ENCODE measurements around the gene TRAF3.

Gene TRAF3

GRCh38 chr14:102867826-102868580 is 90.8 kb downstream of the TRAF3 start:
- in situ Hi-C loops (cut with HindIII; ENCODE audit: low sequenced_read_pairs) = no loop called here
- TF ChIP-seq CTCF (IDR thresholded peaks at IDR 0.05; ENCODE audit: low read depth, low read length) = no peak

GRCh38 chr14:102868956-102869547 is 91.8 kb downstream of the TRAF3 start:
- DNase-seq (ENCODE audit: low read depth, low spot score) = no peak
- H3K4me3 ChIP-seq (ENCODE audit: low read depth, low read length) = no peak overlapping the region
- TF ChIP-seq CTCF (IDR thresholded peaks at IDR 0.05; ENCODE audit: low read depth, low read length) = no peak
- in situ Hi-C loops (cut with HindIII; ENCODE audit: low sequenced_read_pairs) = no loop called here

More at GRCh38 chr14:102867826-102868580, 90.8 kb downstream of the TRAF3 start:
- no peak for DNase-seq (ENCODE audit: low read depth, low spot score)
- no peak overlapping the region for H3K4me3 ChIP-seq (ENCODE audit: low read depth, low read length)

- H3K4me3 ChIP-seq (ENCODE audit: low read depth, low read length) = no peak overlapping the region
- in situ Hi-C loops (cut with HindIII; ENCODE audit: low sequenced_read_pairs) = no loop called here
- no peak for TF ChIP-seq CTCF (IDR thresholded peaks at IDR 0.05; ENCODE audit: low read depth, low read length)
- DNase-seq (ENCODE audit: low read depth, low spot score) = no peak
Observed at GRCh38 chr14:102870246-102870645, 93.0 kb downstream of the TRAF3 start.

- no peak overlapping the region for H3K4me3 ChIP-seq (ENCODE audit: low read depth, low read length)
- in situ Hi-C loops (cut with HindIII; ENCODE audit: low sequenced_read_pairs) = no loop called here
- TF ChIP-seq CTCF (IDR thresholded peaks at IDR 0.05; ENCODE audit: low read depth, low read length) = no peak
- no peak for DNase-seq (ENCODE audit: low read depth, low spot score)
Observed at GRCh38 chr14:102870994-102871831, 94.0 kb downstream of the TRAF3 start.

- H3K4me3 ChIP-seq (ENCODE audit: low read depth, low read length) = no peak overlapping the region
- DNase-seq (ENCODE audit: low read depth, low spot score) = no peak
- in situ Hi-C loops (cut with HindIII; ENCODE audit: low sequenced_read_pairs) = no loop called here
- no peak for TF ChIP-seq CTCF (IDR thresholded peaks at IDR 0.05; ENCODE audit: low read depth, low read length)
Observed at GRCh38 chr14:102872020-102872419, 94.8 kb downstream of the TRAF3 start.

- in situ Hi-C loops (cut with HindIII; ENCODE audit: low sequenced_read_pairs) = no loop called here
- no peak for DNase-seq (ENCODE audit: low read depth, low spot score)
- no peak overlapping the region for H3K4me3 ChIP-seq (ENCODE audit: low read depth, low read length)
- TF ChIP-seq CTCF (IDR thresholded peaks at IDR 0.05; ENCODE audit: low read depth, low read length) = no peak
Observed at GRCh38 chr14:102873131-102873530, 95.9 kb downstream of the TRAF3 start.

All from astrocyte of the spinal cord (primary cell).